ENCODE results near the gene DHRS4L2.

Gene DHRS4L2

GRCh38 chr14:24051789-24052655 lies 63.3 kb downstream of the DHRS4L2 start, which contains the start of gene CARMIL3:
Gene CARMIL3, plus strand, starts transcription at chr14:24052009. Its CDS starts 145 bp downstream, at chr14:24052154.
- TF ChIP-seq CTCF (conservative IDR thresholded peaks at IDR 0.05) = no peak
- peak; percentile 28; the same call in 1 of the 2 replicates for TF ChIP-seq ZFX (IDR thresholded peaks at IDR 0.05)
- H3K27ac ChIP-seq = peak within 1 kb of the TSS; percentile 60

GRCh38 chr14:24052656-24053547 lies 64.2 kb downstream of the DHRS4L2 start:
- H3K27ac ChIP-seq = no peak overlapping the region

GRCh38 chr14:24053548-24054323 lies 65.0 kb downstream of the DHRS4L2 start:
- H3K27ac ChIP-seq = no peak overlapping the region
- TF ChIP-seq ZFX (IDR thresholded peaks at IDR 0.05) (no peak), CTCF (conservative IDR thresholded peaks at IDR 0.05) (no peak)

More at GRCh38 chr14:24052656-24053547, 64.2 kb downstream of the DHRS4L2 start:
- no peak for TF ChIP-seq CTCF (conservative IDR thresholded peaks at IDR 0.05)
- TF ChIP-seq ZFX (IDR thresholded peaks at IDR 0.05) = no peak

- no peak for TF ChIP-seq ZFX (IDR thresholded peaks at IDR 0.05)
- no peak for TF ChIP-seq CTCF (conservative IDR thresholded peaks at IDR 0.05)
- no peak overlapping the region for H3K27ac ChIP-seq
Measured at GRCh38 chr14:24054324-24054641, 65.6 kb downstream of the DHRS4L2 start.

GRCh38 chr14:24054646-24055045 lies 65.9 kb downstream of the DHRS4L2 start:
- no peak for TF ChIP-seq CTCF (conservative IDR thresholded peaks at IDR 0.05)
- no peak for TF ChIP-seq ZFX (IDR thresholded peaks at IDR 0.05)

More at GRCh38 chr14:24054646-24055045, 65.9 kb downstream of the DHRS4L2 start:
- H3K27ac ChIP-seq = no peak overlapping the region
